Epithelial cell of esophagus (primary cell): ENCODE data around the gene RBL1.

Experiments
- DNase-seq: peaks from one replicate; pipeline ENCODE4 v3.0.0; 2010; ENCODE audit warnings: low read depth
- H3K4me3 ChIP-seq: 2 replicates; pipeline ENCODE4 v1.5.1; 2011; ENCODE audit warnings: mild to moderate bottlenecking, low read length, control low read depth
- CTCF ChIP-seq: IDR thresholded peaks from 2 replicates; pipeline ENCODE4 v1.5.1; 2011; ENCODE audit warnings: low read depth, mild to moderate bottlenecking, low read length, control low read depth, inconsistent platforms; ENCODE audit not compliant: insufficient read depth; ENCODE audit errors: missing control alignments

RBL1 gene

DNA sequence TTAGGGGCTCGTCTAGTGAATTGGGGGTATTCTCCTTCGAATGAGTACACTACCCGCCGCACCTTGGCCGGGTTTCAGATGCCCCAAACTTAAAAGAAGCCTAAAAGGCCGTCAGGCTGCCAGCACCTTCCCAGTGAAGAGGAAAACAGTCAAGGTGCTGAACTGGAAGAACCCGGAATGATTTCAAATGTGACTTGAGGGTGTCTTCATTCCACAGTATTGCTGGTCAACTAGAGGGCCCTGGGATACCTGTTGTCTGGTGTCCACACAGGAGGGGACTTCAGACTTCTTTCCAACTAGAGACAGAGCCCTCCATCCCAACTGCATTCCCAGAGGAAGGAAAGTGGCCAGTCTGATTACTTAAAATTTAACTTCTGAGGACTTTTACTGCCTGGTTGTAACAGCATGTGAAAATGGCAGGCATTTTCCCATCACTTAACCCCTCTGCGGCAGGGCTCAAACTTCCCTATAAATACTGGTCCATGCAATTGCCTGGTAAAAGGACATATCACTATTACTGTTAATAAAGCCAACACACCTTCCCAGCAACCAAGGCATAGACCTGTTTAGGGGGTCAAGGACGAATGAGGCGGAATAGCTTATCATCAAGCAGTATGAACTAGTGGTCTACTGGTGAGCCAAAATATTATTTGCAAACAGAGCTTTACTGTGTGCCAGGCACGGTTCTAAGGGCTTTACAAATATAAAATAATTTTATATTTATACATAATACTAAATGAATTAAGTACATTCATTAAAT is 143.6 kb downstream of the RBL1 start:
- DNase-seq = no peak
- H3K4me3 ChIP-seq = peak overlapping the region; percentile 75
- TF ChIP-seq CTCF = no peak

GRCh38 chr20:36951198-36951978 is 144.4 kb downstream of the RBL1 start, which contains the start of gene SAMHD1:
Gene SAMHD1 (minus strand): TSS chr20:36951708. CDS start chr20:36951643, 65 bp downstream.
- peak; percentile 89 for DNase-seq
- peak within 1 kb of the TSS; percentile 75 for H3K4me3 ChIP-seq

GRCh38 chr20:36950414-36951197 is 145.2 kb downstream of the RBL1 start:
- TF ChIP-seq CTCF = no peak
- DNase-seq = peak; percentile 29
- H3K4me3 ChIP-seq = peak overlapping the region; percentile 75

More at GRCh38 chr20:36951198-36951978, 144.4 kb downstream of the RBL1 start, which contains the start of gene SAMHD1:
- TF ChIP-seq CTCF = no peak
